HG03442 (cell line): ENCODE results near the gene CCDC91.

Source experiments
- ATAC-seq: cut with Tn5 transposase; IDR thresholded peaks from one replicate; pipeline ENCODE4 v1.9.1; 2021; ENCODE audit warnings: mild to moderate bottlenecking, moderate library complexity; ENCODE audit not compliant: unreplicated experiment

The CCDC91 gene

DNA sequence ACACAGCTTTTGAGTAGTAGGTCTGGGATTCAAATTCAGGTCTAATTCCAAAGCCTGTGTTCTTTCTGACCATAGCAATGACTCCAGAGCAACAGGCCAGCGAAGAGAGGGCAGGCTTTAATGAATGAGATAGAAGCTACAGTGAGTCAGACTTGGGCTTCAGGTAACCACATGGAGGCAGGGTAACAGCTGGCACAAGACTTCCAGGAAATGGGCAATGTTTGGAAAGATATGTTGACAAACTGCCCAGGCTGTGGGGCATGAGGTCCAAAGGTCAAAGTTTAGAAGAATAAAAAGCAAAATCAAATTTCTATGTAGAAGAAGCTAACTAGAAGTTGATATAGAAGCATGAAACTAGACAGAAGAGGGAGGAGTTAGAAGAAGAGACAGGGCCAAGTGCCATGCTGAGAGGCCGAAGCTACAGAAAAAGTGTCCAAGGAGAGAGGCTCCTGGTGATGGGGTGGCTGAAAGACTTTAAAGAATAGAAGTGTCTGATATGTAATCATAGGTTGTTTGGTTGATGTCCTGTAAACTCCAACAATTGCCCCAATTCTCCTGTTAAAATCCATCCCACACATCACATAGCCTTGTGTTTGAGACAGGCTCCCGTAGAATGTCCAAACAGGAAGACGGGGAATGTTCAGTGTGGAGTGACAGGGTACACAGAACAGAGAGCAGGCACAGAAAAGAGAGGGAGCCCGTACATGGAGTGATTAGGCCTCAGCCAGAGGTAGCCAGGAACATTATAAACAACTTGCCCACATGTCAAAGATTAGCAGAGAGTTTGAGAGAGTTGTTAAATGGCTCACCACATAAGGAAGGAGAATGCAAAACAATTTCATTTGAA is 384.7 kb downstream of the CCDC91 start:
- no peak for ATAC-seq

DNA sequence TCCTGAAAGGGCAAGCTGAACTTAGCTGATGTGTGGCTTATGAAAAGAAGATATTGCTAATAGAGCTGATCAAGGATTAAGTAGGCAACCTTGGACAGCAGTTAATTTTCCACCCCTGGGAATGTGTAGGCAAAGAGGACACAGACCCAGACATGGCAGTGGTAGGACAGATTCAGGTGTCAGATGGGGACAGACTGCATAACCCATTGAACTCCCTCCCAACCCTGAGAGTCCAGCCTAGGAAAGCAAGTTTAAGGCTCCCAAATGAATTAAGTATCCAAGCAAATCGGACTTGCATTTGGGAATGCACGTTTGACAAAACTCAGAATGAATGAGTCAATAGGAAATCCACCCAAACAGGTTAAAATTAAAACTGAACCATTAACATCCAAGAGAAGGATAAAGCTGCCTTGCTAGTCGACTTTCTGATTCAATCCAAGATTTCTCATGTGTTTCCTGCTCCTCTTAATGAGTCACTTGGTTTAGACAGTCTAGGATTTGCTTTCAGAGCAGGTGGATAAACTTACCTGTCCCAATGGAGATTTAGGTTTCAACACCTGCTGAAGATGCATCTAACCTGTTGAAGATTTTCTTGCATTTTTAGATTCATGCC is 385.4 kb downstream of the CCDC91 start:
- ATAC-seq, result no peak

DNA sequence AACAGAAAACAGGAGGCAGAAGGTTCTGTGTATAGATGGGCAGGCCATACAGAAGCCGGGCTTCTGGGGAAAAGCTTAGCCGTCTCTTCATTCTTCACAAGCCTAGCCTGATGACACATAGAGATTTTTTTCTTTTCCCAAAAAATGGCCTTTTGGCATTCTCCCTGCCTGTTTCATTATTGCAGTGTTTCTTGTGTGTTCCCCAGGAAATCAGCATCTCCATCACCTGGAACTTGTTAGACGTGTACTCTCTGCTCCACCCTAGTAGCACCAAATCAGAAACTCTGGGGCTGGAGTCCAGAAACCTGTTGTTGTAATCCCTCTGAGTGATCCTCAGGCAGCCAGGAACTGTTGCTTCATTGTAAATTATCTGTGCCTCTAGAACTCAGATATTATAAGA is 388.1 kb downstream of the CCDC91 start:
- ATAC-seq, result no peak

- ATAC-seq, result no peak
These were observed 388.6 kb downstream of the CCDC91 start for GRCh38 chr12:28578833-28579252.

GRCh38 chr12:28582672-28583376 is 392.6 kb downstream of the CCDC91 start:
- ATAC-seq, result no peak

DNA sequence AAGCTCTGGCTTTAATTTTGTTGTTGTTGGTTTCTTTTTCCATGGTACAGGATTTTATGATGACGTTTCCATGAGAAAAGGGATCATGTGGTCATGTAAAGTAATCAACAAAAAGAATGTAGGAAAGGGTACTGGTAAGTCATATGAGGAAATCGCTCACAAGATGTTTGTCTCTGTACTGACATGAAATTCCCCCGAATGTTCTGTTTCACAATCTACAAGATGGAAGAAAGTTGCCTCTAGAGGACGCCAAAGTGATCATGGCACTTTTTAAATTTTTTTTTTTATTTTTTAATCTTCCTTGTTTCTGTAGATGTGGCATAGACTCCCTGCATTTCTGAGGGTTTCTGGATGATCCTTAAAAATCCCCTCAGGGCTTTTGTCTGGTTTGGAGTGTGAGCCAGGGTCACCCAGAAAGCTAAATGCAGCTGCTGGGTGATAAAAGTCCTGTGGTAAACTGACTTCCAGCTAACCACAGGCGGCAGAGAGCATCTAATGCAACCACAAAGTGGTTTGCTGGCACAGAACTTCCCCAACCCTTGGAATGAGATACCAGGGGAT is 393.5 kb downstream of the CCDC91 start:
- ATAC-seq, result no peak

DNA sequence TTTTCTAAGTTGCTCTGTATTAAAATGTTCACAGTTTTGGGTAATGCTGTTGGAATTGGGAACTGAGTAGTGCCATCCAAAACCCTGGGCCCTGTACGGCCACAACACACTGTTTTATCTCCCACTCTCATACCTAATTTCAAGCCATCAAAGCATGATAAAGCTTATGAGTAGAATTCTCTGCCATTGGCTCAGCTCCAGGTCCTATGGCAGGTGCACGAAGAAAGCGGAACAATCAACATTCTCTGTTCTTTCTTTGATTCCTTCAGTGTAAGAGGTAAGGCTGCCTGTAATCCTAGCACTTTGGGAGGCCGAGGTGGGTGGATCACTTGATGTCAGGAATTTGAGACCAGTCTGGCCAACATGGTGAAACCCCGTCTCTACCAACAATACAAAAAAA is 394.9 kb downstream of the CCDC91 start:
- ATAC-seq, result no peak

DNA sequence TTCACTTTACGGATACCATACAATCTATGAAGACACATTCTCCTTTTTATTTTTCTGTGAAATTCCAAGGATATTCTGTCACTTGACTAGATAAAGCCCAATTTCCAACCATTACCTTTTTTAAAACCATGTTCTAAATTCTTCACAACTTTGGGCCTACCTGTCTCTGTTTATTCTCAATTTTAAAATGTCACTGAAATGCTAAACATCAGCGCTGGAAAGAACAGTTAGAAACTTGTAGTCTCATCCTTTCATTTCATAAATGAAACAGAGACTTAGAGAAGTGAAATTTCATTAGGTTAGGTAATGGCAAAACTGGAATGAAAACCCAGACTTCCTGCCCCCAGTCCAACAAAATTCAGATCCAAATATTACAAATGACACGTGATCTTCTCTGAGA is 396.2 kb downstream of the CCDC91 start:
- ATAC-seq, result no peak

- ATAC-seq, result no peak
These were observed 401.6 kb downstream of the CCDC91 start for GRCh38 chr12:28591831-28592230.
